Right lung (tissue), 5 donors: ENCODE measurements around the gene PAIP1. TPM values are rescaled to one million over a fixed set of nuclear protein-coding genes. Genes with fewer than 3 reads are reported as not detected.
"Not testable (repeated sequence)": the region's sequence is repeated elsewhere in the genome, so short reads cannot be mapped to it uniquely, and the experiment has no call there.

Source experiments
- DNase-seq, 2 donors: peaks; one replicate each; pipeline ENCODE4 v3.0.0-alpha.2; 2013
- polyA plus RNA-seq, 5 donors: library from polyadenylated mRNA; unstranded; fragments of 120-200 nt; gene quantifications; one replicate each; pipeline versions ENCODE4 v1.2.1 to v1.2.3, GENCODE V29; 2013; ENCODE audit warnings: inconsistent platforms in 1 of 5, low replicate concordance in 1 of 5; ENCODE audit not compliant: insufficient read length in 5 of 5, insufficient read depth in 1 of 5

PAIP1 gene
- polyA plus RNA-seq, 5 donors: 109 to 151 (median 124) TPM

DNA sequence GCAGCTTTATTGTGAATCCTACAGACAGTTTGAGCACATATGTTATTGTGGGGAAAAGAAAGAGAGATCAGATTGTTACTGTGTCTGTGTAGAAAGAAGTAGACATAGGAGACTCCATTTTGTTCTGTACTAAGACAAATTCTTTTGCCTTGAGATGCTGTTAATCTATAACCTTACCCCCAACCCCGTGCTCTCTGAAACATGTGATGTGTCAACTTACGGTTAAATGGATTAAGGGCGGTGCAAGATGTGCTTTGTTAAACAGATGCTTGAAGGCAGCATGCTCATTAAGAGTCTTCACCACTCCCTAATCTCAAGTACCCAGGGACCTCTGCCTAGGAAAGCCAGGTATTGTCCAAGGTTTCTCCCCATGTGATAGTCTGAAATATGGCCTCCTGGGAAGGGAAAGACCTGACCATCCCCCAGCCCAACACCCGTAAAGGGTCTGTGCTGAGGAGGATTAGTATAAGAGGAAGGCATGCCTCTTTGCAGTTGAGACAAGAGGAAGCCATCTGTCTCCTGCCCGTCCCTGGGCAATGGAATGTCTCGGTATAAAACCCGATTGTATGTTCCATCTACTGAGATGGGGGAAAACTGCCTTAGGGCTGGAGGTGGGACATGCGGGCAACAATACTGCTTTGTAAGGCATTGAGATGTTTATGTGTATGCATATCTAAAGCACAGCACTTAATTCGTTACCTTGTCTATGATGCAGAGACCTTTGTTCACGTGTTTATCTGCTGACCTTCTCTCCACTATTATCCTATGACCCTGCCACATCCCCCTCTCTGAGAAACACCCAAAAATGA, 23.7 kb upstream of the PAIP1 start:
- not testable (repeated sequence) for DNase-seq

GRCh38 chr5:43573058-43573457, 16.2 kb upstream of the PAIP1 start:
- peak in 1 of 2 donors; percentile 28 for DNase-seq

DNA sequence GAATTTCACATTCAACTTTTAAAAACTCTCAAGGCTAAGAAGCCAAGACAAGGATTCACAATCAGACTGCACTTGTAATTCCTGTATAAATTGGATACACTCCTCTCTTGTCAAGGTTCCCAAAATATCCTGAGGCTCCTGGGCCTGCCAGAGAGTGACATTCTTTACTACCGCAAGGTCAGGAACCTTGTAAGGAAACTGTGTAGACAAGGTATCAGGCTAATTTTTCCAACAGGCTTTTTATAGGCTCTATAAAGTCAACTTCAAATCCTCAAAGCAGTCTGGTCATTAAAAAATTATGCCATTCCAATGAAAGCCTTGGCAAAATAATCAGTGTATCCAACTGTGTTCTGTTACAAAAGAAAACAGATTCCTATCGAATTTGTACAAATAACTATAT, 15.5 kb upstream of the PAIP1 start:
- no peak for DNase-seq

DNA sequence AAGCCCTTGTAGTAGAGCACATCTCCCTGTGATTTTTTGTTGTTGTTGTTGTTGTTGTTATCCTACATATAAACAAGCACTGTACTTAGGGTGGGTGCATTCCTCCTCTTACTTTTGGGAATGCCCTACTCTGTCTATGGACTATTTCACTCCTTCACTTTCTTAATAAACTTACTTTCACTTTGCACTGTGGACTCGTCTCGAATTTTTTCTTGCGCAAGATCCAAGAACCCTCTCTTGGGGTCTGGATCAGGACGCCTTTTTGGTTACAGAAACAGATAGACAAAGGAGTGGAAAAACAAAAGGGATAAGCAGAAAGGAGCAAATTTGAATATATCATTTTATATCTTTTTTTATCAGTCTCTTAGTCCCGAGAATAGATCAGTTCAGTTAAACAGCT, 14.4 kb upstream of the PAIP1 start:
- DNase-seq: no peak

- DNase-seq: peak in 1 of 2 donors; percentile 25
These were observed 13.7 kb upstream of the PAIP1 start for GRCh38 chr5:43570450-43571158.

- DNase-seq: no peak
These were observed 12.4 kb upstream of the PAIP1 start for GRCh38 chr5:43569236-43569746.

- DNase-seq: no peak
These were observed 11.1 kb upstream of the PAIP1 start for GRCh38 chr5:43567967-43568366.

DNA sequence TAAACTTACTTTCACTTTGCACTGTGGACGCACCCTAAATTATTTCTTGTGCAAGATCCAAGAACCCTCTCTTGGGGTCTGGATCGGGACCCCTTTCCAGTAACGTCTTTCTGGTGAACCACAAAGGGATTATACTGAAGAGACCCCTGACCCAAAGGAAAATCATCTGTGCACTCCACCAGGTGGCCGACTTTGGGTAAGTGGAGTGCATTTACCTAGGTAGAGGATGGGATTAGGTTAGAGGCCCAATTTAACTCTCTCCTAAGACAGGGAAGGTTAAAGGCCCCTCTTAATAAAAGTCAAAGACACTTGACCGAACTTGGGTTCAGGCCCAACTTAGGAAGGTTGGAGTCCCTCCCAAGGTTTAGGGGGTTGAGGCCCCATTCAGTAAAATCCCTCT, 8.2 kb upstream of the PAIP1 start:
- no peak for DNase-seq

DNA sequence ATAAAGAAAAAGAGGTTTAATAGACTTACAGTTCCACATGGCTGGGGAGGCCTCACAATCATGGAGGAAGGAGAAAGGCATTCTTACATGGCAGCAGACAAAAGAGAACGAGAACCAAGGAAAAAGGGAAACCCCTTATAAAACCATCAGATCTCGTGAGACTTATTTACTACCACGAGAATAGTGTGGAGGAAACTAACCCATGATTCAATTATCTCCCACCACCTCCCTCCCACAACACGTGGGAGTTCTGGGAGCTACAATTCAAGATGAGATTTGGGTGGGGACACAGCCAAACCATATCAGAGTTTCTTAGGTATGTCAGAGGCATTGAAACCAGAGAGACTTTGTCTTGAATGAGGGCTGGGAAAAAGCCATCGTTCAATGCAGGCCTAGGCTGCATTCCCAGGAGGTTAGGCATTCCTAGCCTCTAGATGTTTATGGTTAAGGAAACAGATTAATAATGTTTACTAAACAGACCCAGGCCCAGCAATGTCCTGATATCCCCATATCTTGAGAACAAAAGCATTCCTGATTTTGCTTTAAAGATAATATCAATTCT, 7.5 kb upstream of the PAIP1 start:
- DNase-seq: no peak

- DNase-seq: peak; percentile 25 to 26
These were observed 6.4 kb upstream of the PAIP1 start for GRCh38 chr5:43563321-43563720.

DNA sequence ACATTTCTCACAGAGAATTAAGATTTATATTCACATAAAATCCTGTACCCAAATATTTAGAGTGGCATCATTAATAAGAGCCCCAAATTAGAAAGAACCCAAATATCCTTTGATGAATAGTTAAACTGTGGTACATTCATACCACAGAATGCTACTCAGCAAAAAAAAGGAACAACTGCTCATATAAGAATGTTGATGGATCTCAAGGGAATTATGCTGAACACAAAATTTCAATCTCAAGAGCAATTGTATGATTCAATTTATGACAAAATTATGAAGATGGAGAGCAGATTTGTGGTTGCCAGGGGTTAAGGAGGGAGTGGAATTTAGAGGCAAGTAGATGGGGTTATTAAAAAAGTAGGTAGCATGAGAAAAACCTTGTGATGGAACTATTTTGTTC, 4.5 kb upstream of the PAIP1 start:
- DNase-seq: no peak

GRCh38 chr5:43560128-43560527, 3.3 kb upstream of the PAIP1 start:
- DNase-seq: no peak

GRCh38 chr5:43556607-43556856, 345 bp downstream of the PAIP1 start:
- not testable (repeated sequence) for DNase-seq

- DNase-seq: peak; percentile 55 to 62
These were observed 826 bp downstream of the PAIP1 start for GRCh38 chr5:43555895-43556606.

- no peak for DNase-seq
These were observed 2.4 kb downstream of the PAIP1 start for GRCh38 chr5:43554497-43554896.

- no peak for DNase-seq
These were observed 3.5 kb downstream of the PAIP1 start for GRCh38 chr5:43553381-43553780.

- no peak for DNase-seq
These were observed 5.1 kb downstream of the PAIP1 start for GRCh38 chr5:43551731-43552130.

DNA sequence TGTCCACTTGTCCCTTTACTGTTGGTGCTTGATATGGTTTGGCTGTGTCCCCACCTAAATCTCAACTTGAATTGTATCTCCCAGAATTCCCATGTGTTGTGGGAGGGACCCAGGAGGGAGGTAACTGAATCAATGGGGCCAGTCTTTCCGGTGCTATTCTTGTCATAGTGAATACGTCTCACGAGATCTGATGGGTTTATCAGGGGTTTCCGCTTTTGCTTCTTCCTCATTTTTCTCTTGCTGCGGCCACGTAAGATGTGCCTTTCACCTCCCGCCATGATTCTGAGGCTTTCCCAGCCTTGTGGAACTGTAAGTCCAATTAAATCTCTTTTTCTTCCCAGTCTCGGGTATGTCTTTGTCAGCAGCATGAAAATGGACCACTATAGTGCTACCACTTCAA, 7.6 kb downstream of the PAIP1 start:
- not testable (repeated sequence) for DNase-seq

GRCh38 chr5:43548358-43548757, 8.5 kb downstream of the PAIP1 start:
- DNase-seq: no peak

DNA sequence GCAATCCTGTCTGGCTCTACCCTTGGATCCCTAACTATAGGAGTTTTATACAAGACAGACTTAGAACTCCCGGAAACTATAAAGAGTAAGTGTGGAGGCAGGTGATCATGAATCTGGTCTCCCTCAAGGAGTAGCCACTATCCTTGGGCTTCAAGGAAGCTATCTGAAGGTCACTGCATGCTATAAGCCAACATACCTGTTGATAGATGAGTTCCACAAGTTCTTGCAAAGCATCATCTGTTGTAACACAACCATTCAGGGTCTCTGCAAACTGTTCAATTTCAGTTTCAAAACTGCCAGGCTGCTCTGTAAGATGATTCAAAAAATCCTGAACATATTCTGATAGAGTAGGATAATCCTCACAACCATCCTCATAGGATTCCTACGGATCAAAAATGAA, 9.3 kb downstream of the PAIP1 start:
- DNase-seq: no peak

- no peak for DNase-seq
These were observed 13.4 kb downstream of the PAIP1 start for GRCh38 chr5:43543434-43543833.

DNA sequence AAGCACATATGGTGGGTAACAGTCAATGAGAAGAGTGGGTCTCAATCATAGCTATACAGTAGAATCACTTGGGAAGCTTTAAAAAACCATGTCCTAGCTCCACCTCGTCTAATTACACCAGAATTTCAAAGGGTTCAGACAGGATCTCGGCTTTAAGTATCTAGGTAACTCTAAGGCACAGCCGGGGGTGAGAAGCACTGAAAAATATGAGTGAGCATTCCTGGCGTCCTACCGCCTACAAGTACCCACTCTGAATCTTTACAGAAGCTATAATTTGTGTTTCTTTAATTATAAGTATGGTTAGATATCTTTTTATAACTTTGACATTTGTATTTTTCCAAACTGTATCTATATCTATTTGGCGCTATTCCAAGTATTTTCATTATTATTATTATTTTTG, 16.1 kb downstream of the PAIP1 start:
- no peak for DNase-seq
